Dermis blood vessel endothelial cell (primary cell): ENCODE results near the gene POU1F1. TPM values are rescaled to one million over a fixed set of nuclear protein-coding genes. Genes with fewer than 3 reads are reported as not detected.
"Not testable (repeated sequence)": the region's sequence is repeated elsewhere in the genome, so short reads cannot be mapped to it uniquely, and the experiment has no call there.

ENCODE experiments used
- DNase-seq: peaks from one replicate; pipeline ENCODE4 v3.0.0; 2010
- total RNA-seq: library from RNA; depleted of rRNA; stranded (reverse); fragments of >200 nt; gene quantifications from 2 replicates; pipeline ENCODE4 v1.2.3, GENCODE V29; 2014

Gene POU1F1
- total RNA-seq, 1 donor from 2014 or later: not detected

DNA sequence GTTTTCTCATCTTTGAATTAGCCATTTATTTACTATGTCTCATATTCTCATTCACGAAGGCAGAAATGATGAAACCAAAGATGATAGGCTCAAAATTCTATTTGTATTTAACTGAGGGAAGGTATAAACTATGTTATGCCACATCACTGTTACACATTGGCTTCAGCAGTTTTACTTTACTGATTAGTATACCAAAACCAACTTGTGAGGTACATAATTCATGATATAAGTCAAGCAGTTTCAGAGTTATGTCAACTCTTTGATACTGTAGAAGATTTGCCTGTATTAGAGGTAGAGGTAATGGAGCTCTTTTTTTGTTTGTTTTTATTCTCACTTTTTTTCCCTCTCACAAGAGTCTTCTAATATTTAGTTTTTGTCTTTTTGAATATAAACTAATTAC, 26.4 kb downstream of the POU1F1 start:
- DNase-seq: no peak

DNA sequence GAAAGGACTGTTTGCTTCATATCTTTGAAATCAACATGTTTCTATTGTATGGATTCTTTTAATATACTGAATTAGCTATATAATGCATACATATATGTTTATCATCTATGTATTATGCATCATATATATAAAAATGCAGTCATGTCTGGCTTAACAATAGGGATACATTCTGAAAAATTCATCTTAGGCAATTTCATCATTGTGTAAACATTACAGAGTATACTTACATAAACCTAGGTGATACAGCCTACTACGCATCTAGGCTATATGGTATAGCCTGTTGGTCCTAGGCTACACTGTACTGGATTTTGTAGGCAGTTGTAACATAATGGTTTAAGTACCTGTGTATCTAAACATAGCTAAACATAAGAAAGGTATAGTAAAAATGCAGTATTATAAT, 27.6 kb downstream of the POU1F1 start:
- DNase-seq: no peak

DNA sequence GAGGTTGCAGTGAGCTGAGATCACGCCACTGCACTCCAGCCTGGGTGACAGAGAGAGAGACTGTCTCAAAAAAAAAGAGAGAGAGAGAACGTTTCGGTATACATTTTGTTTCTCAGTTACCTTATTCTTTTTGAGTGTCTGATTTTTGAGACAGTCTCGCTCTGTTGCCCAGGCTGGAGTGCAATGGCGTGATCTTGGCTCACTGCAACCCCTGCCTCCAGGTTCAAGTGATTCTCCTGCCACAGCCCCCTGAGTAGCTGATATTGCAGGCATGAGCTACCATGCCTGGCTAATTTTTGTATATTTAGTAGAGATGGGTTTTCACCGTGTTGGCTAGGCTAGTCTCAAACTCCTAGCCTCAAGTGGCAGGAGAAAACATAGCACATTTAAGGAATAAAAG, 28.2 kb downstream of the POU1F1 start:
- not testable (repeated sequence) for DNase-seq

DNA sequence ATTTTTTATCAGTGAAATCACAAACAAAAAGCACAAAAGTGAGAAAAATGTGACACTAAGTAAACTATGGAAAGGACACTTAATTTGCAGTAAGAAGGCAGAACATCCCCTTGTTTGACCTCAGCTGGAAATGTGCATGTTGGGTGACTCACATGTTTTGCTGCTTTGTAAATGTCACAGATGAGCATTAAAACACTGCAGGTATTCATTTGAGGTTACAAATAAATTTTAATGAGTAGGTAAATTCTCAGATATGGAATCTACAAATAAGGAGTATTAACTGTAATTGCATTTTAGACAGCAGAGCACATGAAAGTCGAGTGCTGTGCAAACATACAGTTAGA, 29.0 kb downstream of the POU1F1 start:
- no peak for DNase-seq

DNA sequence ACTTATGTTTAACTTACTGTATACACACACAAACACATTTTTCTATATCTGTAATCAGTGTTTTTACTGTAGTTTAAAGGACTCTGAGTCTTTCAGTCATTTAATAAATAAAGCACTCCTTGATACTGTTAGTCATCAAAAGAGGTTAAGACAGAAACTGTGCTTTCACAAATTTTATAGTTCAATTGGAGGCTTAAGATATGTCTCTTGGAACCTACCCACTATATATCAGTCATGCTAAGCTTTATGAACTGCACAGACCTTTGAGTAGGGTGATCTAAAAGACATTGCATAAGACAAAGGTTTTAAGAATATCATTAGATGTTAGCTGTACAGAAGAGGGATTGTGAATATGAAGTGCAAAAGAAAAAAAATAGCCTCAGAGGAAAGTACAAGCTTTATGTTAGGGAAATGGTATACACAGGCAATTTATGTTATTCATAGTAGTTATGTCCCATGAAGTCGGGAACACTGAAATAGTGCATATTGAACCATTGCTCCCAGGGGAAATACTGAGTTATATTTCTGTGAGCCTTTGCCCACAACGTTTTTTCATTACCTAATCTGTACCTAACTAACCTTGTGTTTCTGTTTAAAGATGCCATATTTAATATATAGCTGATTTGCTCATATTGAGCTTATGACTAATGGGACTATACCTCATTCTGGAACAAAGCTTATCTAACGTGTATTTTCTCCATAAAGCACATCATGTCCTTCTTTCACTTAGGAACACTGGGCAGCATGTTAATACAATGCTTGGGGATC, 29.5 kb downstream of the POU1F1 start:
- no peak for DNase-seq

DNA sequence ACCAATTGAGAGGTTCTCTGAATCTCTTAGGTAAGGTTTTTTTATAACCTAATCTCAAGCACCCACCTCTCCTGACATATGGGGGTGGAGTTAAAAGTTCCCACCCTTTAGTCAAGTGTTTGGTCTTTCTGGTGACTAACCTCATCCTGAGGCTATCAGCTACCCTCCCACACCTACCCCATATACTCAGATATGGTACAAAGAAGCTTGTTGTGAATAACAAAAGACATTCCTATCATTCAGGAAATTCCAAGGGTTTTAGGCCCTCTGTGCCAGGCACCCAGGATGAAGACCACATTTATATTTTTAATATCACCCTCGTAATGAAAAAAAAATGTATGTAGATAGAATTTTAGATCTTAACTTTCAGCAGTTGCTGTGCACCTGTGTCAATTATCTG, 40.3 kb downstream of the POU1F1 start:
- DNase-seq: no peak

DNA sequence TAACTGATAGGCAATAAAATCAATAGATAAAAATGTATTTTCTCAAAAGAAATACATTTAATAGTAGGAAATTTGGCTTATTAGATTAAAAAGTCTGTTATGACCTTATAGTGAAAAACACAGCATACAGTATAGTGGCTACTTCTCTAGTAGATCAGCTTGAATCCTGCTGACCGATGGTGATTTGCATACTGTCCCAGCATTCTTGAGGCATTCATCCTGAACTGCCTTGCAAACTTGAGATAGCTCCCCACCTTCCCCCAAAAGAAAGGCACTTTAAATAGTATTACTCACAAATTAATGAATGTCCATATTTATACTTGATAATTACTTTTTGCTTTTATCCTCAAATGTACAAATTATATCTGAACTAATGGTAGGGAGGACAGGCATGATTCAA, 42.6 kb downstream of the POU1F1 start:
- no peak for DNase-seq

DNA sequence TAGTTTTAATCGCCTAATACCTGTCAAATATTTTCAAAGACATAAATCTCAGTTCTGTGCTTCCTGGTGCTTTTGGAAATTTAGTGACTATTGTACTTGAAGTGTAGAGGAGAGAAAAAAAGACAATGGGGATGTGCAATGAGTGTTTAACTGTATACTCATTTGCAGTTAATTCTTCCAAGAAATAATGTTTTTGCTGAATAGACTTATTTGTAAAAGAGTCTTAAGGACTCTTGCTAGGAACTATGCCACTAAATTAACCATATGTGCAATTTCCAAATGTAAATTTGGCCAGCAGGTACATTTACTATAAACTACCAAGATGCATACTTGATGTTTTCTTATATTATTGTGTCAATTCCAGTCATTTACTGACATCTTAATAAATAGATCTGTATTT, 47.3 kb downstream of the POU1F1 start:
- DNase-seq: no peak

DNA sequence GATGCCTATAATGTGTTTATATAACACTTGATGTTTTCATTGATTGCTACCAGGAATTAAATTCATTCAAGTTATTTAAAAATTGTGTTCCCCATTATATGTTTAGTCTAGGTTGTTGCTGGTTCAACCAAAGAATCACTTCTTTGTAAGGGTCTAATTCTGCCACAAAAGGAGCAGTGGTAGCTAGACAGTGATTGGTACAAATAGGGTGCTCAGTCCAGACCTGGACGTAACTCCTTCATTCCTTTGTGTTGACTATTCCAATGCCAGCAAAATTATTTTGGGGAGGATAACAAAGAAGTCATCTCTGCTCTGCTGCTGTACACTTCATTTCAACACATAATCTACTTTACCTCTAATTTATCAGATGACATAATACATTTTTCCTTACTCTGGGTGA, 48.1 kb downstream of the POU1F1 start:
- DNase-seq: no peak

DNA sequence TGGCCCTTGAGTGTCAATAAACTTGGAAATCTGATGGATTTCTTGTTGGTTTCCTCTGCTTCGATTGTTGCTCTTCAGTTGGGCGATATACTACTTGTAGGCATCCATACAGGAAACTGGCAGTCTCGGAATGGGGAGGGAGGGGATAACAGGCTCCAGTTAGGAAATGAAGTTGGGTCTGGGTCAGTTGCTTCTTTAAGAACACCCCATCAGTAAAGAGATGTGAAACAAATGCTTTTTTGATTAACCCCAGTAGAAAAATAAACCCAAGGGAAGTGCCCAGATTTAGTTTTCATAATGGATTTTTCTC, 48.6 kb downstream of the POU1F1 start:
- peak; percentile 28 for DNase-seq

DNA sequence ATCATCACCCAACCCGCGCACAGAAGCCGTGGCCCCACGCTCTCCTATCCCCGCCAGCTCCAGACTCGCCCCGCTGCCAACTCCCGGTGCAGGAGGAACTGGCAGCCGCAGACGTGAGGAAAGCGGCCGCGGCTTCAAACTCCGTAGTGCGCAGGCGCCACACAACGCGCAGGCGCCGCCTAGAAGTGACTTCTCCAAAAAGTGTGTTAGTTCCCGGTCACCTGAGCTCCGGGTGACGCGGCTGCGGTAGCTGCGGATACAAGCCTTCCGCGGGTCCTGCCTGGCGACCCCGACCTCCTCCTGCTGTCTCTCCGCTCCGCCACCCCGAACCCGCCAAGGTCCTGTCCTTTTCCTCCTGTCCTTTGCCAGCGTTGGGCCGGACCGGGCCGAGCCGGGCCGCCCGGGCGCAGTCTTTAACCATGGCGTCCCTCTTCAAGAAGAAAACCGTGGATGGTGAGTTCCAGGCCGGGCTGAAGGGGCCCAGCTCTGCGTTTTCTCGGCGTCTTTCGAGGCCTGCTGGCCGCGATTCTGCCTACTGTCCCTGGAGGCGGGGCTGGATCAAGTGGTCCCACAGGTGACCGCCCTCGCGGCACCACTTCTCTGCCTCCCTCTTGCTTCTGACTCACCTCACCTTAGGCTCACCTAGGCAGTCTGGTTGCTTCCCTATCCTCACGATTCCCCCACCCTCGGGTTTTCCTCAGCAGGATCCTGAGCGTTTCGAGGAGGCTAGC, 49.1 kb downstream of the POU1F1 start, which contains the start of gene CHMP2B:
Gene CHMP2B (plus strand): TSS at position 206 of the 731 bp plus-strand sequence. CDS start 214 bp downstream, at position 420.
- peak; percentile 95 for DNase-seq

DNA sequence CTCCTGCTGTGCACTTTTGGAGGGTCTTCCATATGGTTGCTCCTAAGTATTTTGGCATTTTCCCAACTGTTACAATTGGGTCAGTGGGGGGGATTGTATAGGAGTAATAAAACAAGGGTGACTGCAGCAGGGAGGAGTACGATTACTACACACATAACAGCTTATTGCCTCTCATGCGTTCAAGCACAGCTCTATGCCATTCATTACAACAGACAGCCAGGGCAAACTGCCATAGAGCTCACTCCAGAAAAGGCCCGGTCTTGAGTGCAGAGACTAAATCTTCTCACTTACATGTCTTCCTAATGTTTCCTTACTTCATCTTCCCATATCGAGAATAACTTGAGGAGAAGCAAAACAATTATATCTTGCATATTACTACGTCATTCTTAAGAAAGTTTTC, 50.7 kb downstream of the POU1F1 start:
- DNase-seq: no peak

DNA sequence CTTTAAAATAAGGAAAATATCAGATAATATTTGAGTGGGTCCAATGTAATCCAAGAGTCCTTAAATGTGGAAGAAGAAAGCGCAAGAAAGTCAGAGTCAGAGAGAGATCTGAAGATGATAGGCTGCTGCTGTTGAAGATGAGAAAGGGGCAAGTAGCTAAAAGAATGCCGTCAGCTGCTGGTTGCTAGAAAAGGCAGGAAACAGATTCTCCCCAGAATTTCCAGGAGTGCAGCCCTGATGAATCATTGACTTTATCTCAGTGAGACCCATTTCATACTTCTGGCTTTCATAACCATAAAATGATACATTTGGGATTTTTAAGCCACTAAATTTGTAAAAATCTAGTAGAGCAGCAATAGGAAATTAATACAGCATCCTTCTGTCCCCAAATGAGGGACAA, 56.8 kb downstream of the POU1F1 start:
- DNase-seq: no peak

DNA sequence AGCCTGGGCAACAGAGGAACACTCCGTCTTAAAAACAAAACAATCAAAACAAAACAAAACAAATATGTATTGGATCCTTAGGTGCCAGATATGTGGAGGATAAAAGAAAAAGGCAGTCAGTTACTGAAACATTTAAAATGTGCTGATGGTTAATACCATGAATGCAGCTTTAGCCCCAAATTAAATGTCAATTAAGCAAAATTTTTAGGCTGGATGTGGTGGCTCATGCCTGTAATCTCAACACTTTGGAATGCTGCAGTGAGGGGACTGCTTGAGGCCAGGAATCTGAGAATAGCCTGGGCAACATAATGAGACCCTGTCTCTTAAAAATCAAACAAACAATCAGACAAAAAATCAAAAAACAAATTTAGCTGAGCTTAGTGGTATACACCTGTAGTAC, 57.8 kb downstream of the POU1F1 start:
- no peak for DNase-seq

Other genes starting within 250 kb of the POU1F1 start
- 18.5 and 23.5 TPM in 2 replicates for gene CHMP2B, start 49.3 kb downstream of the POU1F1 start, total RNA-seq